ENCODE data around the gene CASK.

DNA sequence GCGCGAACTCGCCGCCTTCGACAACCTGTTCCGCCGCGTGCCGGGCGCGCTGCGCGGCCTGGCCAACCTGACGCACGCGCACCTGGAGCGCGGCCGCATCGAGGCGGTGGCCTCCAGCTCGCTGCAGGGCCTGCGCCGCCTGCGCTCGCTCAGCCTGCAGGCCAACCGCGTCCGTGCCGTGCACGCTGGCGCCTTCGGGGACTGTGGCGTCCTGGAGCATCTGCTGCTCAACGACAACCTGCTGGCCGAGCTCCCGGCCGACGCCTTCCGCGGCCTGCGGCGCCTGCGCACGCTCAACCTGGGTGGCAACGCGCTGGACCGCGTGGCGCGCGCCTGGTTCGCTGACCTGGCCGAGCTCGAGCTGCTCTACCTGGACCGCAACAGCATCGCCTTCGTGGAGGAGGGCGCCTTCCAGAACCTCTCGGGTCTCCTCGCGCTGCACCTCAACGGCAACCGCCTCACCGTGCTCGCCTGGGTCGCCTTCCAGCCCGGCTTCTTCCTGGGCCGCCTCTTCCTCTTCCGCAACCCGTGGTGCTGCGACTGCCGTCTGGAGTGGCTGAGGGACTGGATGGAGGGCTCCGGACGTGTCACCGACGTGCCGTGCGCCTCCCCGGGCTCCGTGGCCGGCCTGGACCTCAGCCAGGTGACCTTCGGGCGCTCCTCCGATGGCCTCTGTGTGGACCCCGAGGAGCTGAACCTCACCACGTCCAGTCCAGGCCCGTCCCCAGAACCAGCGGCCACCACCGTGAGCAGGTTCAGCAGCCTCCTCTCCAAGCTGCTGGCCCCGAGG lies 449.2 kb downstream of the CASK start:
- TF ChIP-seq, protein P1, sequence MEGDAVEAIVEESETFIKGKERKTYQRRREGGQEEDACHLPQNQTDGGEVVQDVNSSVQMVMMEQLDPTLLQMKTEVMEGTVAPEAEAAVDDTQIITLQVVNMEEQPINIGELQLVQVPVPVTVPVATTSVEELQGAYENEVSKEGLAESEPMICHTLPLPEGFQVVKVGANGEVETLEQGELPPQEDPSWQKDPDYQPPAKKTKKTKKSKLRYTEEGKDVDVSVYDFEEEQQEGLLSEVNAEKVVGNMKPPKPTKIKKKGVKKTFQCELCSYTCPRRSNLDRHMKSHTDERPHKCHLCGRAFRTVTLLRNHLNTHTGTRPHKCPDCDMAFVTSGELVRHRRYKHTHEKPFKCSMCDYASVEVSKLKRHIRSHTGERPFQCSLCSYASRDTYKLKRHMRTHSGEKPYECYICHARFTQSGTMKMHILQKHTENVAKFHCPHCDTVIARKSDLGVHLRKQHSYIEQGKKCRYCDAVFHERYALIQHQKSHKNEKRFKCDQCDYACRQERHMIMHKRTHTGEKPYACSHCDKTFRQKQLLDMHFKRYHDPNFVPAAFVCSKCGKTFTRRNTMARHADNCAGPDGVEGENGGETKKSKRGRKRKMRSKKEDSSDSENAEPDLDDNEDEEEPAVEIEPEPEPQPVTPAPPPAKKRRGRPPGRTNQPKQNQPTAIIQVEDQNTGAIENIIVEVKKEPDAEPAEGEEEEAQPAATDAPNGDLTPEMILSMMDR (IDR thresholded peaks at IDR 0.05; ENCODE audit: poor library complexity): no peak
- no peak for TF ChIP-seq EZH2 (IDR thresholded peaks at IDR 0.05; ENCODE audit: borderline replicate concordance)
